22Rv1 (cell line): ENCODE results near the gene ITPR1.
"Not testable (repeated sequence)": the region's sequence is repeated elsewhere in the genome, so short reads cannot be mapped to it uniquely, and the experiment has no call there.

ENCODE experiments used
- H3K27ac ChIP-seq: fragments of 450-650 bp; 2 replicates; pipeline ENCODE4 v1.5.1; 2017
- CTCF ChIP-seq: fragments of 450-650 bp; IDR thresholded peaks from 2 replicates; pipeline ENCODE4 v1.5.1; 2017; ENCODE audit warnings: mild to moderate bottlenecking
- ZFX ChIP-seq: fragments of 450-650 bp; IDR thresholded peaks from 2 replicates; pipeline ENCODE4 v1.6.1; 2017; ENCODE audit warnings: antibody characterized with exemption, borderline replicate concordance

The ITPR1 gene

GRCh38 chr3:4595710-4596113 is 102.6 kb downstream of the ITPR1 start:
- no peak overlapping the region for H3K27ac ChIP-seq
- TF ChIP-seq CTCF = no peak
- no peak for TF ChIP-seq ZFX

- H3K27ac ChIP-seq = no peak overlapping the region
- no peak for TF ChIP-seq CTCF
- TF ChIP-seq ZFX = no peak
These were observed 103.5 kb downstream of the ITPR1 start for GRCh38 chr3:4596612-4597011.

GRCh38 chr3:4597208-4597985 is 104.2 kb downstream of the ITPR1 start:
- TF ChIP-seq ZFX (no peak), CTCF (no peak)
- H3K27ac ChIP-seq = no peak overlapping the region

DNA sequence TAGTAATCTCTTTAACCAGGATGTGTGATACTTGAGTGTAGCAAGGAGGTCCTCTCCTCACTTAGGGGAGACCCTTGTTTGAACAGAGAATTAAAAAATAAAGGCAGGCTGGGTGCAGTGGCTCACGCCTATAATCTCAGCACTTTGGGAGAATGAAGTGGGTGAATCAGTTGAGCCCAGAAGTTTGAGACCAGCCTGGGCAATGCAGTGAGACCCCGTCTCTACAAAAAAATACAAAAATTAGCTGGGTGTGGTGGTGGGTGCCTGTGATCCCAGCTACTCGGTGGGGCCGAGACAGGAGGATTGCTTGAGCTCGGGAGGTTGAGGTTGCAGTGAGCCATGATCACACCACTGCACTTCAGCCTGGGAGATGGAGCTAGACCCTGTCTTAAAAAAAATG is 105.1 kb downstream of the ITPR1 start:
- not testable (repeated sequence) for H3K27ac ChIP-seq

- TF ChIP-seq CTCF = no peak
- TF ChIP-seq ZFX = no peak
- H3K27ac ChIP-seq = no peak overlapping the region
These were observed 106.5 kb downstream of the ITPR1 start for GRCh38 chr3:4599612-4600011.

GRCh38 chr3:4600493-4600892 is 107.3 kb downstream of the ITPR1 start:
- TF ChIP-seq ZFX (no peak), CTCF (no peak)
- no peak overlapping the region for H3K27ac ChIP-seq

GRCh38 chr3:4601892-4602291 is 108.7 kb downstream of the ITPR1 start:
- TF ChIP-seq CTCF (no peak), ZFX (no peak)
- H3K27ac ChIP-seq = no peak overlapping the region

DNA sequence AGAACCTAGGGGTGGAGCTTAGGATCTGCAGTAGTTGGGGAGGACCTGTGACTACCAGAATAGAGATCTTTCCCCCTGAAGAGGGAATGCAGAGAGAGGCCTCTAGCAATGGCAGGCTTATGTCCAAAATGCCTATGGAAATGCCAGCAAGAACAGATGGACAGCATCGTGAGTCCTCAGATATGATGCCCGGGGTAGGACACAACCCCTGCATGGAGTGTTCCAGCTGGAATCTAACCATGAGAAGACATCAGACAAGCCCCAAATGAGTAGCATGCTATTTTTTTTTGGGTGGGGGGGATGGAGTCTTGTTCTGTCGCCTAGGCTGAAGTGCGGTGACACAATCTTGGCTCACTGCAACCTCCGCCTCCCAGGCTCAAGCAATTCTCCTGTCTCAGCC is 111.5 kb downstream of the ITPR1 start:
- H3K27ac ChIP-seq = no peak overlapping the region

More for the DNA sequence above, 111.5 kb downstream of the ITPR1 start:
- TF ChIP-seq ZFX (no peak), CTCF (no peak)
